Measurements from ENCODE around the gene EYA4.
"Not testable (repeated sequence)": the region's sequence is repeated elsewhere in the genome, so short reads cannot be mapped to it uniquely, and the experiment has no call there.

Gene EYA4

GRCh38 chr6:133547136-133547535, 306.0 kb downstream of the EYA4 start:
- no peaks in the 10 kb centered on the region for H3K9me3 ChIP-seq (ENCODE audit: control insufficient read depth in 1 of 2, low read length in 2 of 2)
- H3K27me3 ChIP-seq (ENCODE audit: control insufficient read depth in 1 of 2, insufficient read depth in 2 of 2, low read length in 2 of 2), result no peaks in the 10 kb centered on the region
- H3K27ac ChIP-seq (ENCODE audit: low read depth, low read length), result no peak overlapping the region
- no peak overlapping the region for H3K4me3 ChIP-seq (ENCODE audit: low read depth in 1 of 2, low read length in 2 of 2)
- no peaks in the 10 kb centered on the region for H3K36me3 ChIP-seq (ENCODE audit: control insufficient read depth in 1 of 2, insufficient read depth in 2 of 2, low read length in 2 of 2)
- H3K9ac ChIP-seq (ENCODE audit: low read depth in 1 of 2, low read length in 2 of 2), result no peak overlapping the region
- no peaks in the 10 kb centered on the region for H3K4me1 ChIP-seq (ENCODE audit: control insufficient read depth in 1 of 2, insufficient read depth in 2 of 2, low read length in 2 of 2)

- H3K27me3 ChIP-seq (ENCODE audit: control insufficient read depth in 1 of 2, insufficient read depth in 2 of 2, low read length in 2 of 2), result no peaks in the 10 kb centered on the region
- H3K27ac ChIP-seq (ENCODE audit: low read depth, low read length), result no peak overlapping the region
- H3K4me1 ChIP-seq (ENCODE audit: control insufficient read depth in 1 of 2, insufficient read depth in 2 of 2, low read length in 2 of 2), result no peaks in the 10 kb centered on the region
- H3K9me3 ChIP-seq (ENCODE audit: control insufficient read depth in 1 of 2, low read length in 2 of 2), result no peaks in the 10 kb centered on the region
- H3K9ac ChIP-seq (ENCODE audit: low read depth in 1 of 2, low read length in 2 of 2), result no peak overlapping the region
- no peaks in the 10 kb centered on the region for H3K36me3 ChIP-seq (ENCODE audit: control insufficient read depth in 1 of 2, insufficient read depth in 2 of 2, low read length in 2 of 2)
- H3K4me3 ChIP-seq (ENCODE audit: low read depth in 1 of 2, low read length in 2 of 2), result no peak overlapping the region
These were observed 307.4 kb downstream of the EYA4 start for GRCh38 chr6:133548423-133549159.

- H3K27ac ChIP-seq (ENCODE audit: low read depth, low read length), result no peak overlapping the region
- no peaks in the 10 kb centered on the region for H3K9me3 ChIP-seq (ENCODE audit: control insufficient read depth in 1 of 2, low read length in 2 of 2)
These were observed 308.2 kb downstream of the EYA4 start for GRCh38 chr6:133549371-133549801.

GRCh38 chr6:133550026-133550425, 308.9 kb downstream of the EYA4 start:
- no peaks in the 10 kb centered on the region for H3K27me3 ChIP-seq (ENCODE audit: control insufficient read depth in 1 of 2, insufficient read depth in 2 of 2, low read length in 2 of 2)
- no peaks in the 10 kb centered on the region for H3K9me3 ChIP-seq (ENCODE audit: control insufficient read depth in 1 of 2, low read length in 2 of 2)
- H3K4me3 ChIP-seq (ENCODE audit: low read depth in 1 of 2, low read length in 2 of 2), result no peak overlapping the region
- no peaks in the 10 kb centered on the region for H3K4me1 ChIP-seq (ENCODE audit: control insufficient read depth in 1 of 2, insufficient read depth in 2 of 2, low read length in 2 of 2)
- no peaks in the 10 kb centered on the region for H3K36me3 ChIP-seq (ENCODE audit: control insufficient read depth in 1 of 2, insufficient read depth in 2 of 2, low read length in 2 of 2)
- no peak overlapping the region for H3K27ac ChIP-seq (ENCODE audit: low read depth, low read length)
- H3K9ac ChIP-seq (ENCODE audit: low read depth in 1 of 2, low read length in 2 of 2), result no peak overlapping the region

More at GRCh38 chr6:133549371-133549801, 308.2 kb downstream of the EYA4 start:
- Histone ChIP-seq H3K36me3 (ENCODE audit: control insufficient read depth in 1 of 2, insufficient read depth in 2 of 2, low read length in 2 of 2) (no peaks in the 10 kb centered on the region), H3K4me3 (ENCODE audit: low read depth in 1 of 2, low read length in 2 of 2) (no peak overlapping the region), H3K4me1 (ENCODE audit: control insufficient read depth in 1 of 2, insufficient read depth in 2 of 2, low read length in 2 of 2) (no peaks in the 10 kb centered on the region), H3K27me3 (ENCODE audit: control insufficient read depth in 1 of 2, insufficient read depth in 2 of 2, low read length in 2 of 2) (no peaks in the 10 kb centered on the region), H3K9ac (ENCODE audit: low read depth in 1 of 2, low read length in 2 of 2) (no peak overlapping the region)

- H3K4me3 ChIP-seq (ENCODE audit: low read depth in 1 of 2, low read length in 2 of 2), result no peak overlapping the region
- no peak overlapping the region for H3K27ac ChIP-seq (ENCODE audit: low read depth, low read length)
- H3K9me3 ChIP-seq (ENCODE audit: control insufficient read depth in 1 of 2, low read length in 2 of 2), result no peaks in the 10 kb centered on the region
- no peaks in the 10 kb centered on the region for H3K27me3 ChIP-seq (ENCODE audit: control insufficient read depth in 1 of 2, insufficient read depth in 2 of 2, low read length in 2 of 2)
- no peak overlapping the region for H3K9ac ChIP-seq (ENCODE audit: low read depth in 1 of 2, low read length in 2 of 2)
- H3K4me1 ChIP-seq (ENCODE audit: control insufficient read depth in 1 of 2, insufficient read depth in 2 of 2, low read length in 2 of 2), result no peaks in the 10 kb centered on the region
- H3K36me3 ChIP-seq (ENCODE audit: control insufficient read depth in 1 of 2, insufficient read depth in 2 of 2, low read length in 2 of 2), result no peaks in the 10 kb centered on the region
These were observed 310.3 kb downstream of the EYA4 start for GRCh38 chr6:133551436-133551835.

GRCh38 chr6:133551847-133552341, 310.7 kb downstream of the EYA4 start:
- Histone ChIP-seq H3K27ac (ENCODE audit: low read depth, low read length) (no peak overlapping the region), H3K36me3 (ENCODE audit: control insufficient read depth in 1 of 2, insufficient read depth in 2 of 2, low read length in 2 of 2) (no peaks in the 10 kb centered on the region), H3K27me3 (ENCODE audit: control insufficient read depth in 1 of 2, insufficient read depth in 2 of 2, low read length in 2 of 2) (no peaks in the 10 kb centered on the region), H3K4me1 (ENCODE audit: control insufficient read depth in 1 of 2, insufficient read depth in 2 of 2, low read length in 2 of 2) (no peaks in the 10 kb centered on the region), H3K4me3 (ENCODE audit: low read depth in 1 of 2, low read length in 2 of 2) (no peak overlapping the region), H3K9me3 (ENCODE audit: control insufficient read depth in 1 of 2, low read length in 2 of 2) (no peaks in the 10 kb centered on the region), H3K9ac (ENCODE audit: low read depth in 1 of 2, low read length in 2 of 2) (no peak overlapping the region)

- Histone ChIP-seq H3K36me3 (ENCODE audit: control insufficient read depth in 1 of 2, insufficient read depth in 2 of 2, low read length in 2 of 2) (no peaks in the 10 kb centered on the region), H3K9ac (ENCODE audit: low read depth in 1 of 2, low read length in 2 of 2) (no peak overlapping the region), H3K27me3 (ENCODE audit: control insufficient read depth in 1 of 2, insufficient read depth in 2 of 2, low read length in 2 of 2) (no peaks in the 10 kb centered on the region), H3K4me1 (ENCODE audit: control insufficient read depth in 1 of 2, insufficient read depth in 2 of 2, low read length in 2 of 2) (no peaks in the 10 kb centered on the region), H3K9me3 (ENCODE audit: control insufficient read depth in 1 of 2, low read length in 2 of 2) (no peaks in the 10 kb centered on the region), H3K4me3 (ENCODE audit: low read depth in 1 of 2, low read length in 2 of 2) (no peak overlapping the region), H3K27ac (ENCODE audit: low read depth, low read length) (no peak overlapping the region)
These were observed 312.5 kb downstream of the EYA4 start for GRCh38 chr6:133553652-133554051.

GRCh38 chr6:133554121-133554520, 313.0 kb downstream of the EYA4 start:
- not testable (repeated sequence) for H3K9ac ChIP-seq (ENCODE audit: low read depth in 1 of 2, low read length in 2 of 2); H3K9me3 ChIP-seq (ENCODE audit: control insufficient read depth in 1 of 2, low read length in 2 of 2); H3K27ac ChIP-seq (ENCODE audit: low read depth, low read length); H3K4me3 ChIP-seq (ENCODE audit: low read depth in 1 of 2, low read length in 2 of 2); H3K4me1 ChIP-seq (ENCODE audit: control insufficient read depth in 1 of 2, insufficient read depth in 2 of 2, low read length in 2 of 2); H3K36me3 ChIP-seq (ENCODE audit: control insufficient read depth in 1 of 2, insufficient read depth in 2 of 2, low read length in 2 of 2); H3K27me3 ChIP-seq (ENCODE audit: control insufficient read depth in 1 of 2, insufficient read depth in 2 of 2, low read length in 2 of 2)

- Histone ChIP-seq H3K27ac (ENCODE audit: low read depth, low read length) (no peak overlapping the region), H3K4me3 (ENCODE audit: low read depth in 1 of 2, low read length in 2 of 2) (no peak overlapping the region), H3K4me1 (ENCODE audit: control insufficient read depth in 1 of 2, insufficient read depth in 2 of 2, low read length in 2 of 2) (no peaks in the 10 kb centered on the region), H3K9ac (ENCODE audit: low read depth in 1 of 2, low read length in 2 of 2) (no peak overlapping the region), H3K9me3 (ENCODE audit: control insufficient read depth in 1 of 2, low read length in 2 of 2) (no peaks in the 10 kb centered on the region), H3K36me3 (ENCODE audit: control insufficient read depth in 1 of 2, insufficient read depth in 2 of 2, low read length in 2 of 2) (no peaks in the 10 kb centered on the region), H3K27me3 (ENCODE audit: control insufficient read depth in 1 of 2, insufficient read depth in 2 of 2, low read length in 2 of 2) (no peaks in the 10 kb centered on the region)
These were observed 314.5 kb downstream of the EYA4 start for GRCh38 chr6:133555685-133556084.

- H3K4me1 ChIP-seq (ENCODE audit: control insufficient read depth in 1 of 2, insufficient read depth in 2 of 2, low read length in 2 of 2), result no peaks in the 10 kb centered on the region
- H3K36me3 ChIP-seq (ENCODE audit: control insufficient read depth in 1 of 2, insufficient read depth in 2 of 2, low read length in 2 of 2), result no peaks in the 10 kb centered on the region
- H3K4me3 ChIP-seq (ENCODE audit: low read depth in 1 of 2, low read length in 2 of 2), result no peak overlapping the region
- no peak overlapping the region for H3K27ac ChIP-seq (ENCODE audit: low read depth, low read length)
- no peak overlapping the region for H3K9ac ChIP-seq (ENCODE audit: low read depth in 1 of 2, low read length in 2 of 2)
- H3K9me3 ChIP-seq (ENCODE audit: control insufficient read depth in 1 of 2, low read length in 2 of 2), result no peaks in the 10 kb centered on the region
- H3K27me3 ChIP-seq (ENCODE audit: control insufficient read depth in 1 of 2, insufficient read depth in 2 of 2, low read length in 2 of 2), result no peaks in the 10 kb centered on the region
These were observed 318.8 kb downstream of the EYA4 start for GRCh38 chr6:133559926-133560325.
